SU-DHL-6 (cell line): ENCODE measurements around the gene COX6B1.

Experiments used
- H2AFZ ChIP-seq: fragments of 200-600 bp; sonication (generic); 2 replicates; pipeline ENCODE4 v1.6.1; 2014; ENCODE audit warnings: low read depth, mild to moderate bottlenecking, moderate library complexity, mixed read lengths, antibody characterized with exemption, low read length; ENCODE audit not compliant: severe bottlenecking
- H3F3A ChIP-seq: fragments of 200-600 bp; shearing (Covaris generic); 2 replicates; pipeline ENCODE4 v1.6.0; 2016; ENCODE audit warnings: antibody characterized with exemption, mild to moderate bottlenecking; ENCODE audit not compliant: insufficient read depth
- H3K27ac ChIP-seq: fragments of 200-600 bp; sonication (generic); 2 replicates; pipeline ENCODE4 v1.5.1; 2016; ENCODE audit warnings: low read depth, mild to moderate bottlenecking, low read length, moderate library complexity, mixed read lengths
- H3K27me3 ChIP-seq: fragments of 200-600 bp; sonication (generic), shearing (Covaris generic); 2 replicates; pipeline ENCODE4 v1.6.0; 2014; ENCODE audit warnings: mild to moderate bottlenecking, low read length
- H3K36me3 ChIP-seq: fragments of 200-600 bp; sonication (generic); 2 replicates; pipeline ENCODE4 v1.6.1; 2014; ENCODE audit warnings: mild to moderate bottlenecking, low read length, mixed read lengths
- H3K4me2 ChIP-seq: fragments of 300-600, 200-600 bp; shearing (Covaris generic), sonication (generic); 2 replicates; pipeline ENCODE4 v1.6.0; 2014; ENCODE audit warnings: low read length, low read depth, mild to moderate bottlenecking; ENCODE audit not compliant: poor library complexity, severe bottlenecking
- H3K4me3 ChIP-seq: fragments of 200-600 bp; sonication (generic); 2 replicates; pipeline ENCODE4 v1.5.1; 2014; ENCODE audit warnings: antibody characterized with exemption, low read length, mild to moderate bottlenecking, mixed read lengths; ENCODE audit not compliant: insufficient read depth, poor library complexity, severe bottlenecking
- H3K79me2 ChIP-seq: fragments of 200-600 bp; sonication (generic); 2 replicates; pipeline ENCODE4 v1.6.1; 2014; ENCODE audit warnings: mild to moderate bottlenecking, low read length, moderate library complexity; ENCODE audit not compliant: insufficient read depth
- H3K9ac ChIP-seq: fragments of 200-600 bp; sonication (generic); 2 replicates; pipeline ENCODE4 v1.7.0; 2014; ENCODE audit warnings: mild to moderate bottlenecking, low read length
- H3K9me2 ChIP-seq: fragments of 200-600 bp; sonication (generic); replicated peaks from 2 replicates; pipeline ENCODE4 v1.6.1; 2014; ENCODE audit warnings: low read length; ENCODE audit not compliant: insufficient read depth
- H3K9me3 ChIP-seq: fragments of 200-600 bp; sonication (generic); 2 replicates; pipeline ENCODE4 v1.6.1; 2014; ENCODE audit warnings: low read length, mixed read lengths; ENCODE audit not compliant: insufficient read depth
- H4K20me1 ChIP-seq: fragments of 200-600 bp; sonication (generic); 2 replicates; pipeline ENCODE4 v1.6.1; 2014; ENCODE audit warnings: low read depth, mild to moderate bottlenecking, antibody characterized with exemption, low read length, moderate library complexity, mixed read lengths
- EZH2phosphoT487 ChIP-seq: fragments of 200-600 bp; sonication (generic), shearing (Covaris generic); conservative IDR thresholded peaks from 2 replicates; pipeline ENCODE4 v1.6.1; 2018; ENCODE audit warnings: mild to moderate bottlenecking, antibody characterized with exemption, low read length, moderate library complexity, mixed read lengths
- TF ChIP-seq, protein P1 (sequence below): fragments of 200-600 bp; sonication (generic); IDR thresholded peaks from one replicate; pipeline ENCODE4 v1.5.1; 2017; ENCODE audit warnings: antibody characterized with exemption, mild to moderate bottlenecking, low read length, moderate library complexity; ENCODE audit not compliant: insufficient read depth, poor library complexity, severe bottlenecking

COX6B1 gene

DNA sequence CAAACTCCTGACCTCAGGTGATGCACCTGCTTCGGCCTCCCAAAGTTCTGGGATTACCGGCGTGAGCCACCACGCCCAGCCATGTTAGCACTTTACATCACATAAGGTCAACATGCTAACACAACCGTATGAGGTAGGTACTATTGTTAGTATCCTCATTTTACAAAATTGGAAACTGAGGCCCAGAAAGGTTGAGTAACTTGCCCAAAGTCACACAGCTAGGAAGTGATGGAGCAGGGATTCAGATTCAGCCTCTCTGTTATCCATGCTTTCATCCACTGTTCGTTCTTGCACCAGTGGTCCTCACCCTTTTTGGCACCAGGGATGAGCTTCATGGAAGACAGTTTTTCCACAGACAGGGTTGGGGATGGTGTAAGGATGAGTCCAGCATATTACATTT, 8.6 kb downstream of the COX6B1 start:
- Histone ChIP-seq H3K9me2 (no peaks in the 10 kb centered on the region), H3F3A (no peaks in the 10 kb centered on the region), H3K9me3 (no peaks in the 10 kb centered on the region), H3K4me2 (no peak overlapping the region), H3K27ac (no peak overlapping the region), H3K9ac (no peak overlapping the region), H2AFZ (no peak overlapping the region), H3K79me2 (0 out of 2 replicates have a peak, but pooled peaks cover 1% of the 10 kb centered on the region), H4K20me1 (no peaks in the 10 kb centered on the region), H3K36me3 (no peaks in the 10 kb centered on the region), H3K27me3 (no peaks in the 10 kb centered on the region), H3K4me3 (no peak overlapping the region)
- TF ChIP-seq EZH2phosphoT487 = no peak
- TF ChIP-seq, protein P1, sequence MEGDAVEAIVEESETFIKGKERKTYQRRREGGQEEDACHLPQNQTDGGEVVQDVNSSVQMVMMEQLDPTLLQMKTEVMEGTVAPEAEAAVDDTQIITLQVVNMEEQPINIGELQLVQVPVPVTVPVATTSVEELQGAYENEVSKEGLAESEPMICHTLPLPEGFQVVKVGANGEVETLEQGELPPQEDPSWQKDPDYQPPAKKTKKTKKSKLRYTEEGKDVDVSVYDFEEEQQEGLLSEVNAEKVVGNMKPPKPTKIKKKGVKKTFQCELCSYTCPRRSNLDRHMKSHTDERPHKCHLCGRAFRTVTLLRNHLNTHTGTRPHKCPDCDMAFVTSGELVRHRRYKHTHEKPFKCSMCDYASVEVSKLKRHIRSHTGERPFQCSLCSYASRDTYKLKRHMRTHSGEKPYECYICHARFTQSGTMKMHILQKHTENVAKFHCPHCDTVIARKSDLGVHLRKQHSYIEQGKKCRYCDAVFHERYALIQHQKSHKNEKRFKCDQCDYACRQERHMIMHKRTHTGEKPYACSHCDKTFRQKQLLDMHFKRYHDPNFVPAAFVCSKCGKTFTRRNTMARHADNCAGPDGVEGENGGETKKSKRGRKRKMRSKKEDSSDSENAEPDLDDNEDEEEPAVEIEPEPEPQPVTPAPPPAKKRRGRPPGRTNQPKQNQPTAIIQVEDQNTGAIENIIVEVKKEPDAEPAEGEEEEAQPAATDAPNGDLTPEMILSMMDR = no peak

DNA sequence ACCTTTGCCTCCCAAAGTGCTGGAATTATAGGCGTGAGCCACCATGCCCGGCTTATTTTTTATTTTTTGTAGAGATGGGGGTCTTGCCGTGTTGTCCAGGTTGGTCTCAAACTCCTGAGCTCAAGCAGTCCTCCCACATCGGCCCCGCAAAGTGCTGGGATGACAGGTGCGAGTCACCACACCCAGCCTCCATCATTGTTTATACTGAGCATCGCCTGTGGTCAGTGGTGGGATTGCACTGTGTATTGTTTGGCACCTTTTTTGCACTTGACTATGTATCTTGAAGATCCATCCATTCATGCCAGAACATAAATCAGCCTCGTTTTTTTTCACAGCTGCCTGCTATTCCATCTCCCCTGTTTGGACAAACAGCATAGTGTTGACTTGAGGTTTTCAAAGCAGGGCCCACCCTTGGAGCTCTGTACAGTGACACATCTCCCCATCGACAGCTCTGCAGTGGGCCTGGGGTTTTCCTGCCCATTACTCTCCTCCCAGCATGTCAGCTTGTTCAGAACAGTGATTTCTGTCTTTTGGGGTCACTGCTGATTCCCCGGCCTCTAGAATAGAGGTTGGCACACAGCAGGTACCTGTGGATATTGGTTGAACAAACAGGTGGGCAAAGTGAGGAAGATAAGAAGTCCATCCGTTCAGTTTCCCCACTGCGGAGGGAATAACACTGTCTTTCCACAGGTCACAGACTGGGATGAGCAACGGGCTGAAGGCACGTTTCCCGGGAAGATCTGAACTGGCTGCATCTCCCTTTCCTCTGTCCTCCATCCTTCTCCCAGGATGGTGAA, 10.0 kb downstream of the COX6B1 start:
- Histone ChIP-seq H3K27me3 (no peaks in the 10 kb centered on the region), H3K9me3 (no peaks in the 10 kb centered on the region), H3K4me3 (no peak overlapping the region), H3K36me3 (no peaks in the 10 kb centered on the region), H3K9ac (no peak overlapping the region), H3K9me2 (no peaks in the 10 kb centered on the region), H3K4me2 (no peak overlapping the region), H3K27ac (no peak overlapping the region), H4K20me1 (no peaks in the 10 kb centered on the region), H2AFZ (no peak overlapping the region), H3K79me2 (no peaks in the 10 kb centered on the region), H3F3A (no peaks in the 10 kb centered on the region)
- TF ChIP-seq EZH2phosphoT487 = no peak
- TF ChIP-seq, protein P1 = no peak

DNA sequence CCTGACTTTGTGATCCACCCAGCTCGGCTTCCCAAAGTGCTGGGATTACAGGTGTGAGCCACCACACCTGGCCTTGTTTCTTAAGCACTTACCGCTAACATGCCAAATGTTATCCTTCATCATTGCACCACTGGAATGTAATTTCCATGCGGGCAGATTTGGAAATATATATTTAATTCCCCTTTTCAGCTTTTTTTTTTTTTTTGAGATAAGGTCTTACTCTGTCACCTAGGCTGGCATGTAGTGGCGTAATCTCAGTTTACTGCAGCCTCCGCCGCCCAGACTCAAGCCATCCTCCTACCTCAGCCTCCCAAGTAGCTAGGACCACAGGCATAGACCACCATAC, 13.8 kb downstream of the COX6B1 start:
- Histone ChIP-seq H3K36me3 (no peaks in the 10 kb centered on the region), H3K4me2 (no peak overlapping the region), H2AFZ (no peak overlapping the region)

More for the DNA sequence above, 13.8 kb downstream of the COX6B1 start:
- Histone ChIP-seq H3K27me3 (no peaks in the 10 kb centered on the region), H3K9ac (no peak overlapping the region), H4K20me1 (no peaks in the 10 kb centered on the region), H3K9me2 (no peaks in the 10 kb centered on the region), H3F3A (no peaks in the 10 kb centered on the region), H3K9me3 (no peaks in the 10 kb centered on the region), H3K27ac (no peak overlapping the region), H3K79me2 (no peaks in the 10 kb centered on the region), H3K4me3 (no peak overlapping the region)
- TF ChIP-seq EZH2phosphoT487 = no peak
- TF ChIP-seq, protein P1 = no peak
